HepG2 (cell line): Measurements from ENCODE around the gene CYTH1. TPM values are rescaled to one million over a fixed set of nuclear protein-coding genes. Genes with fewer than 3 reads are reported as not detected.

Experiments used
- AHDC1 ChIP-seq: sonication (generic); formaldehyde crosslinking; IDR thresholded peaks from 2 replicates; pipeline ENCODE4 v1.5.1; 2020; ENCODE audit warnings: mild to moderate bottlenecking, missing genetic modification reagents, borderline replicate concordance
- CHCHD3 ChIP-seq: sonication (generic); formaldehyde crosslinking; IDR thresholded peaks from 2 replicates; pipeline ENCODE4 v1.8.0; 2022; ENCODE audit warnings: mild to moderate bottlenecking, missing genetic modification reagents, moderate library complexity
- DPF2 ChIP-seq: sonication (generic); formaldehyde crosslinking; IDR thresholded peaks from 2 replicates; pipeline ENCODE4 v1.4.0; 2020; ENCODE audit warnings: mild to moderate bottlenecking, low read depth, missing genetic modification reagents, borderline replicate concordance
- JUN ChIP-seq: sonication (generic); formaldehyde crosslinking; IDR thresholded peaks from 2 replicates; pipeline ENCODE4 v1.4.0; 2020; ENCODE audit warnings: mild to moderate bottlenecking, missing genetic modification reagents
- KDM2A ChIP-seq: sonication (generic); formaldehyde crosslinking; IDR thresholded peaks from 2 replicates; pipeline ENCODE4 v1.4.0; 2020; ENCODE audit warnings: low read depth, missing genetic modification reagents, borderline replicate concordance
- PAF1 ChIP-seq: IDR thresholded peaks from 2 replicates; pipeline ENCODE4 v1.6.1; 2016; ENCODE audit warnings: missing genetic modification reagents, missing compliant biosample characterization
- PITX1 ChIP-seq: sonication (generic); formaldehyde crosslinking; IDR thresholded peaks from 2 replicates; pipeline ENCODE4 v1.5.1; 2020; ENCODE audit warnings: mild to moderate bottlenecking, missing genetic modification reagents
- RAD21 ChIP-seq: fragments of 450-650 bp; formaldehyde crosslinking; IDR thresholded peaks from 2 replicates; pipeline ENCODE4 v1.5.0; 2020; ENCODE audit warnings: mild to moderate bottlenecking
- REPIN1 ChIP-seq: sonication (generic); formaldehyde crosslinking; IDR thresholded peaks from 2 replicates; pipeline ENCODE4 v1.8.0; 2022; ENCODE audit warnings: missing genetic modification reagents, low read depth, mild to moderate bottlenecking, borderline replicate concordance
- SKI ChIP-seq: fragments of 450-650 bp; IDR thresholded peaks from one replicate; pipeline ENCODE4 v1.6.1; 2018; ENCODE audit warnings: mild to moderate bottlenecking; ENCODE audit not compliant: partially characterized antibody
- STAG1 ChIP-seq: sonication (generic); formaldehyde crosslinking; IDR thresholded peaks from 2 replicates; pipeline ENCODE4 v1.4.0; 2020; ENCODE audit warnings: missing genetic modification reagents
- ZFP36L2 ChIP-seq: sonication (generic); formaldehyde crosslinking; IDR thresholded peaks from 2 replicates; pipeline ENCODE4 v1.4.0; 2020; ENCODE audit warnings: missing genetic modification reagents
- ZFP82 ChIP-seq: sonication (generic); formaldehyde crosslinking; IDR thresholded peaks from 2 replicates; pipeline ENCODE4 v1.5.1; 2020; ENCODE audit warnings: mild to moderate bottlenecking, missing genetic modification reagents, borderline replicate concordance
- ZFX ChIP-seq: sonication (generic); formaldehyde crosslinking; IDR thresholded peaks from 2 replicates; pipeline ENCODE4 v1.4.0; 2020; ENCODE audit warnings: mild to moderate bottlenecking, low read depth, missing genetic modification reagents, moderate library complexity
- ZNF225 ChIP-seq: sonication (generic); formaldehyde crosslinking; IDR thresholded peaks from 2 replicates; pipeline ENCODE4 v1.4.0; 2020; ENCODE audit warnings: mild to moderate bottlenecking, missing genetic modification reagents
- ZNF646 ChIP-seq: sonication (generic); formaldehyde crosslinking; IDR thresholded peaks from 2 replicates; pipeline ENCODE4 v1.9.0; 2021; ENCODE audit warnings: mild to moderate bottlenecking, missing genetic modification reagents
- ZNF839 ChIP-seq: sonication (generic); formaldehyde crosslinking; IDR thresholded peaks from 2 replicates; pipeline ENCODE4 v1.4.0; 2020; ENCODE audit warnings: missing genetic modification reagents, mild to moderate bottlenecking, borderline replicate concordance
- polyA plus RNA-seq, 8 experiments: library from polyadenylated mRNA; depleted of rRNA in 3 of 8; stranded (reverse) in 7 of 8; unstranded in 1 of 8; fragments of >200 nt; fragmentation: Illumina TruSeq in 4 of 8; extraction: Trizol in 4 of 8; gene quantifications; 2 replicates each; pipeline versions ENCODE4 v1.2.1 to v1.2.3, GENCODE V29; 2011 to 2016; ENCODE audit warnings: low read depth in 4 of 8, missing spikeins in 1 of 8, mixed read lengths in 1 of 8; ENCODE audit not compliant: insufficient read depth in 1 of 8
- total RNA-seq, 5 experiments: library from RNA; depleted of rRNA; stranded (reverse); fragments of >200 nt; fragmentation: Illumina TruSeq; extraction: Trizol; gene quantifications; 2 replicates each; pipeline ENCODE4 v1.2.3, GENCODE V29; 2016; ENCODE audit warnings: low read depth in 1 of 5

CYTH1 gene
- total and polyA plus RNA-seq, 2 of the 13 experiments (the other 11 are each of a cell fraction or from before 2014, with no cell fraction given): 20.1 to 48.9 TPM

- no peak for TF ChIP-seq ZFP36L2 (CRISPR knock-in tag)
- no peak for TF ChIP-seq REPIN1 (CRISPR knock-in tag)
- peak; percentile 68; the same call in 1 of the 2 replicates for TF ChIP-seq ZFP82 (CRISPR knock-in tag)
- peak; percentile 46; the same call in 1 of the 2 replicates for TF ChIP-seq AHDC1 (CRISPR knock-in tag)
- no peak for TF ChIP-seq DPF2 (CRISPR knock-in tag)
- TF ChIP-seq PAF1 (CRISPR knock-in tag): no peak
- peak; percentile 49; the same call in 1 of the 2 replicates for TF ChIP-seq PITX1 (CRISPR knock-in tag)
- TF ChIP-seq ZNF839 (CRISPR knock-in tag): no peak
- no peak for TF ChIP-seq RAD21
- TF ChIP-seq SKI: peak; percentile 8
- no peak for TF ChIP-seq CHCHD3 (CRISPR knock-in tag)
- TF ChIP-seq ZNF646: no peak
- TF ChIP-seq ZNF225 (CRISPR knock-in tag): no peak
- TF ChIP-seq KDM2A: peak; percentile 22; the same call in 1 of the 2 replicates
- TF ChIP-seq JUN (CRISPR knock-in tag): no peak
- TF ChIP-seq ZFX (CRISPR knock-in tag): peak; percentile 25; the same call in 1 of the 2 replicates
- no peak for TF ChIP-seq STAG1 (CRISPR knock-in tag)
Measured at GRCh38 chr17:78751447-78752161, 30.5 kb downstream of the CYTH1 start (continued).
